HEK293 (cell line): ENCODE results near the gene PLAC8L1.
A peak's percentile ranks its signal among the peaks of the same experiment; 100 is the strongest.
"Not testable (repeated sequence)": the region's sequence is repeated elsewhere in the genome, so short reads cannot be mapped to it uniquely, and the experiment has no call there.

Experiments
- CTCF ChIA-PET: fragments of 350-600 bp; formaldehyde crosslinking; extraction: SDS; loops from one replicate; lab custom pipeline; 2021; ENCODE audit warnings: antibody characterized with exemption; lab: Yijun Ruan, JAX
- POLR2A ChIA-PET: fragments of 300-600 bp; formaldehyde crosslinking; extraction: SDS; loops from one replicate; lab custom pipeline; 2020; ENCODE audit warnings: antibody characterized with exemption, inconsistent platforms; lab: Yijun Ruan, JAX
- H3K27ac ChIP-seq: fragments of 200-500 bp; sonication (Bioruptor generic); 2 replicates; pipeline ENCODE4 v1.5.1; 2014; ENCODE audit warnings: low read depth, low read length, control low read depth, inconsistent platforms; ENCODE audit errors: extremely low read depth
- H3K36me3 ChIP-seq, 2 experiments: fragments of 200-500 bp in 1 of 2; sonication (Bioruptor generic) in 1 of 2; 1 replicate in 1 of 2; 2 replicates in 1 of 2; pipeline ENCODE4 v1.5.1; 2014 to 2017; ENCODE audit warnings: inconsistent platforms in 2 of 2, low read length in 2 of 2; ENCODE audit not compliant: control insufficient read depth in 2 of 2, insufficient read depth in 1 of 2
- H3K4me1 ChIP-seq: fragments of 200-500 bp; sonication (Bioruptor generic); 2 replicates; pipeline ENCODE4 v1.5.1; 2014; ENCODE audit warnings: mild to moderate bottlenecking, low read length, inconsistent platforms; ENCODE audit not compliant: control insufficient read depth, insufficient read depth
- H3K4me3 ChIP-seq: 2 replicates; pipeline ENCODE4 v1.5.1; 2011; ENCODE audit warnings: low read depth, mild to moderate bottlenecking, control low read depth, low read length, moderate library complexity
- H3K9me3 ChIP-seq: fragments of 200-500 bp; sonication (Bioruptor generic); 2 replicates; pipeline ENCODE4 v1.5.1; 2014; ENCODE audit warnings: low read depth, low read length, inconsistent platforms; ENCODE audit not compliant: control insufficient read depth, insufficient read depth
- PRDM1 ChIP-seq: fragments of 450-650 bp; formaldehyde crosslinking; IDR thresholded peaks from 2 replicates; pipeline ENCODE4; 2016; ENCODE audit warnings: missing biosample characterization, missing genetic modification characterization
- SP7 ChIP-seq: fragments of 450-650 bp; formaldehyde crosslinking; IDR thresholded peaks from 2 replicates; pipeline ENCODE4 v1.5.1; 2016; ENCODE audit warnings: missing biosample characterization, missing genetic modification characterization
- ZNF121 ChIP-seq: fragments of 450-650 bp; formaldehyde crosslinking; IDR thresholded peaks from 2 replicates; pipeline ENCODE4 v1.5.1; 2016; ENCODE audit warnings: missing biosample characterization, missing genetic modification characterization
- ZNF140 ChIP-seq: fragments of 450-650 bp; formaldehyde crosslinking; IDR thresholded peaks from 2 replicates; pipeline ENCODE4 v1.5.1; 2016; ENCODE audit warnings: missing biosample characterization, missing genetic modification characterization
- ZNF146 ChIP-seq: fragments of 450-650 bp; formaldehyde crosslinking; IDR thresholded peaks from 2 replicates; pipeline ENCODE4 v1.5.1; 2016; ENCODE audit warnings: missing biosample characterization, missing genetic modification characterization
- ZNF24 ChIP-seq: fragments of 450-650 bp; formaldehyde crosslinking; IDR thresholded peaks from 2 replicates; pipeline ENCODE4 v1.5.1; 2016; ENCODE audit warnings: missing biosample characterization, missing genetic modification characterization
- ZNF292 ChIP-seq: fragments of 450-650 bp; formaldehyde crosslinking; IDR thresholded peaks from 2 replicates; pipeline ENCODE4 v1.5.1; 2016; ENCODE audit warnings: low read depth, missing biosample characterization, missing genetic modification characterization, borderline replicate concordance
- ZNF791 ChIP-seq: fragments of 450-650 bp; formaldehyde crosslinking; IDR thresholded peaks from 2 replicates; pipeline ENCODE4 v1.5.1; 2016; ENCODE audit warnings: missing biosample characterization, missing genetic modification characterization
- ZSCAN23 ChIP-seq: fragments of 450-650 bp; formaldehyde crosslinking; IDR thresholded peaks from 2 replicates; pipeline ENCODE4 v1.5.1; 2016; ENCODE audit warnings: missing biosample characterization, missing genetic modification characterization
- TF ChIP-seq, protein P1 (sequence below): fragments of 450-650 bp; formaldehyde crosslinking; IDR thresholded peaks from 2 replicates; pipeline ENCODE4 v1.5.1; 2016; ENCODE audit warnings: missing biosample characterization, missing genetic modification characterization
- TF ChIP-seq, protein P2 (sequence below): fragments of 450-650 bp; formaldehyde crosslinking; IDR thresholded peaks from 2 replicates; pipeline ENCODE4 v1.5.1; 2016; ENCODE audit warnings: missing biosample characterization, missing genetic modification characterization
- TF ChIP-seq, protein P3 (sequence below): fragments of 450-650 bp; formaldehyde crosslinking; IDR thresholded peaks from 2 replicates; pipeline ENCODE4 v1.5.1; 2016; ENCODE audit warnings: missing biosample characterization, missing genetic modification characterization
- TF ChIP-seq, protein P4 (sequence below): fragments of 450-650 bp; formaldehyde crosslinking; IDR thresholded peaks from 2 replicates; pipeline ENCODE4 v1.5.1; 2016; ENCODE audit warnings: missing biosample characterization, missing genetic modification characterization, borderline replicate concordance

Gene PLAC8L1

DNA sequence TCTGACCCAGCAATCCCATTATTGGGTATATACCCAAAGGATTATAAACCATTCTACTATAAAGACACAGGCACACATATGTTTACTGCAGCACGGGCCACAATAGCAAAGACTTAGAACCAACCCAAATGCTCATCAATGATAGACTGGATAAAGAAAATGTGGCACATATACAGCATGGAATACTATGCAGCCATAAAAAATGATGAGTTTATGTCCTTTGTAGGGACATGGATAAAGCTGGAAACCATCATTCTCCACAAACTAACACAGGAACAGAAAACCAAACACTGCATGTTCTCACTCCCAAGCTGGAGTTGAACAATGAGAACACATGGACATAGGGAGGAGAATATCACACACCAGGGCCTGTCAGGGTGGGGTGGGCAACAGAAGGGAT, 16.1 kb upstream of the PLAC8L1 start:
- H3K4me1 ChIP-seq, POLR2A ChIA-PET, H3K27ac ChIP-seq, H3K9me3 ChIP-seq, H3K4me3 ChIP-seq: not testable (repeated sequence)
- CTCF ChIA-PET, result interaction anchor here (0.8 to 1.5 kb wide), 4 partner anchors 9 to 13 kb away, joined by 3 to 5 read pairs (median 4); no protein-coding TSS in a partner anchor
- H3K36me3 ChIP-seq, result peaks cover 70 to 94% of the 10 kb centered on the region in 2 experiments
- TF ChIP-seq, protein P1, sequence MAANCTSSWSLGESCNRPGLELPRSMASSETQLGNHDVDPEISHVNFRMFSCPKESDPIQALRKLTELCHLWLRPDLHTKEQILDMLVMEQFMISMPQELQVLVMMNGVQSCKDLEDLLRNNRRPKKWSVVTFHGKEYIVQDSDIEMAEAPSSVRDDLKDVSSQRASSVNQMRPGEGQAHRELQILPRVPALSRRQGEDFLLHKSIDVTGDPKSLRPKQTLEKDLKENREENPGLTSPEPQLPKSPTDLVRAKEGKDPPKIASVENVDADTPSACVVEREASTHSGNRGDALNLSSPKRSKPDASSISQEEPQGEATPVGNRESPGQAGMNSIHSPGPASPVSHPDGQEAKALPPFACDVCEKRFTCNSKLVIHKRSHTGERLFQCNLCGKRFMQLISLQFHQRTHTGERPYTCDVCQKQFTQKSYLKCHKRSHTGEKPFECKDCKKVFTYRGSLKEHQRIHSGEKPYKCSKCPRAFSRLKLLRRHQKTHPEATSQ, result 0 out of 2 replicates have a peak, but pooled peaks have one; percentile 38
- peak; percentile 97 for TF ChIP-seq ZNF146
- TF ChIP-seq, all 188 proteins: peak for 2; not testable (repeated sequence) for 186

DNA sequence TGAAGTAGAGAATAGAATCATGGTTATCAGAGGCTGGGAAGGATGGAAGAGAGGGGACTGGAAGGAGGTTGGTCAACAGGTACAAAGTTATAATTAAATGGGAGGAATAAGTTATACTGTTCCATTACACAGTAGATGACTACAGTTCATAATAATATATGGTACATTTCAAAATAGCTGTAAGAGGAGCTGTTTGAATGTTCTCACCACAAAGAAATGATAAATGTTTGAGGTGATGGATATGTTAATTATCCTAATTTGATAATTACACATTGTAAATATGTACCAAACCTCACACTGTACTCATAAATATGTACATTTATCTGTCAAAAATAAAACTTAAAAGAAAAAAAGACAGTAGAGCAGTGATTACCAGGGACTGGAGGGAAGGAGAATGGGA, 12.9 kb upstream of the PLAC8L1 start:
- POLR2A ChIA-PET, result no interaction called here
- Histone ChIP-seq H3K27ac (no peak overlapping the region), H3K36me3 (peaks cover 61 to 87% of the 10 kb centered on the region in 2 experiments), H3K4me3 (no peak overlapping the region), H3K4me1 (no peaks in the 10 kb centered on the region), H3K9me3 (no peaks in the 10 kb centered on the region)
- TF ChIP-seq ZNF292 (tag by site-specific recombination) (no peak), SP7 (tag by site-specific recombination) (peak; percentile 99)
- CTCF ChIA-PET, result interaction anchor here (1.5 kb wide), 1 partner anchor 12 kb away, joined by 8 read pairs; no protein-coding TSS in a partner anchor

DNA sequence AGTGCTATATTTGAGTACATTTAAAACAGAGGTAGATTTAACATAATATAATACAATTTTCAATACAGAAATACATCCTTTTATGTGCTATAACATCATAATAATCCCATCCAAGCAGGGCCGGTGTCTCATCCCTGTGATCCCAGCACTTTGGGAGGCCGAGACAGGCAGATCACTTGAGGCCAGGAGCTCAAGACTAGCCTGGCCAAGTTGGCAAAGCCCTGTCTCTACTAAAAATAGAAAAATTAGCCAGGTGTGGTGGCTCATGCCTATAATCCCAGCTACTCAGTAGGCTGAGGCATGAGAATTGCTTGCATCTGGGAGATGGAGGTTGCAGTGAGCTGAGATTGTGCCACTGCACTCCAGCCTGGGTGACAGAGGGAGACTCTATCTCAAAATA, 11.8 kb upstream of the PLAC8L1 start:
- peaks cover 57 to 87% of the 10 kb centered on the region in 2 experiments for H3K36me3 ChIP-seq
- POLR2A ChIA-PET, result not testable (repeated sequence)
- CTCF ChIA-PET, result interaction anchor here (0.6 to 0.7 kb wide), 2 partner anchors 13 to 1727 kb away, joined by 3 read pairs; no protein-coding TSS in a partner anchor

DNA sequence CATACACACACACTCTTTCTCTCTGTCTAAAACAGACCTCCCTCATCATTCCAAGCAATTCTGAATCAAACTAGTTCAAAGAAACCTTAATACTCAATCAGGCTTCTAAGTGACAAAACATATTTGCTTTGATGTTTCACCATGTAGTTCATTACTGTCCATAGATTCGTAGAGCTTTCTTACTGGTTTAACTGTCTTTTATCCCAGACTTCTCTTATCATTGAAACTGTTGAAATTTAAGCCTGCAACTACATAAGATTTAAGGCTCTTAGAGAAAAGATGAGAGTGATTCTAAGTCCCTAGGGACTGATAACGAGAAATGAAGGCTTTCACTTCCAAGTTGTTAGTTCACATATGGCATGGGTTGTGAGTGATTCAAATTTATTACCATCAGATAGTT, 11.0 kb upstream of the PLAC8L1 start:
- H3K9me3 ChIP-seq, result no peaks in the 10 kb centered on the region
- POLR2A ChIA-PET, result no interaction called here
- no peak for TF ChIP-seq ZNF791 (tag by site-specific recombination)
- TF ChIP-seq, protein P2, sequence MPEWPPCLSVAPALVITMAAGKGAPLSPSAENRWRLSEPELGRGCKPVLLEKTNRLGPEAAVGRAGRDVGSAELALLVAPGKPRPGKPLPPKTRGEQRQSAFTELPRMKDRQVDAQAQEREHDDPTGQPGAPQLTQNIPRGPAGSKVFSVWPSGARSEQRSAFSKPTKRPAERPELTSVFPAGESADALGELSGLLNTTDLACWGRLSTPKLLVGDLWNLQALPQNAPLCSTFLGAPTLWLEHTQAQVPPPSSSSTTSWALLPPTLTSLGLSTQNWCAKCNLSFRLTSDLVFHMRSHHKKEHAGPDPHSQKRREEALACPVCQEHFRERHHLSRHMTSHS (tag by site-specific recombination), result no peak
- TF ChIP-seq ZNF121 (tag by site-specific recombination), result no peak
- TF ChIP-seq, protein P3, sequence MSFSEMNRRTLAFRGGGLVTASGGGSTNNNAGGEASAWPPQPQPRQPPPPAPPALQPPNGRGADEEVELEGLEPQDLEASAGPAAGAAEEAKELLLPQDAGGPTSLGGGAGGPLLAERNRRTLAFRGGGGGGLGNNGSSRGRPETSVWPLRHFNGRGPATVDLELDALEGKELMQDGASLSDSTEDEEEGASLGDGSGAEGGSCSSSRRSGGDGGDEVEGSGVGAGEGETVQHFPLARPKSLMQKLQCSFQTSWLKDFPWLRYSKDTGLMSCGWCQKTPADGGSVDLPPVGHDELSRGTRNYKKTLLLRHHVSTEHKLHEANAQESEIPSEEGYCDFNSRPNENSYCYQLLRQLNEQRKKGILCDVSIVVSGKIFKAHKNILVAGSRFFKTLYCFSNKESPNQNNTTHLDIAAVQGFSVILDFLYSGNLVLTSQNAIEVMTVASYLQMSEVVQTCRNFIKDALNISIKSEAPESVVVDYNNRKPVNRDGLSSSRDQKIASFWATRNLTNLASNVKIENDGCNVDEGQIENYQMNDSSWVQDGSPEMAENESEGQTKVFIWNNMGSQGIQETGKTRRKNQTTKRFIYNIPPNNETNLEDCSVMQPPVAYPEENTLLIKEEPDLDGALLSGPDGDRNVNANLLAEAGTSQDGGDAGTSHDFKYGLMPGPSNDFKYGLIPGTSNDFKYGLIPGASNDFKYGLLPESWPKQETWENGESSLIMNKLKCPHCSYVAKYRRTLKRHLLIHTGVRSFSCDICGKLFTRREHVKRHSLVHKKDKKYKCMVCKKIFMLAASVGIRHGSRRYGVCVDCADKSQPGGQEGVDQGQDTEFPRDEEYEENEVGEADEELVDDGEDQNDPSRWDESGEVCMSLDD (tag by site-specific recombination), result no peak
- TF ChIP-seq, all 188 proteins: peak for 0
- no peaks in the 10 kb centered on the region for H3K4me1 ChIP-seq
- H3K27ac ChIP-seq, result no peak overlapping the region
- H3K4me3 ChIP-seq, result no peak overlapping the region
- CTCF ChIA-PET, result no interaction called here
- peaks cover 49 to 84% of the 10 kb centered on the region in 2 experiments for H3K36me3 ChIP-seq

More for the DNA sequence above, 11.8 kb upstream of the PLAC8L1 start:
- H3K4me1 ChIP-seq, H3K9me3 ChIP-seq, H3K27ac ChIP-seq, H3K4me3 ChIP-seq: not testable (repeated sequence)

DNA sequence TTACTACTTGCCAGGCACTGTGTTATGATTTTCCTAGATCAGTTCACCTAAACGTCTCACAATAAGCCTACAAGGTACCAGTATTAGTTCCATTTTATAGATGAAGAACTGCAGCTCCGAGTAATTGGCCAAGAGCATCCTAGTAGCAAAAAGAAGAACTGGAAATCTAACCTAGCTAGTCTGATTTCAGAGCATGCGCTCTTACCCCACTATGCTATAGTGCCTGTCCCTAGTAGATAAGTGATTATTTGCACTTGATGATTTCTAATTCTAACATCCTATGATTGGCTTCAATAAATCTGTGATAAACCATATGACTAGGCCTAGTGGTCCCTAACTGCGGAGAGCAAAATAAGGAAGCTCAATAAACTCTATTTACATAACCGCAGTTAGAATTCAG, 7.1 kb upstream of the PLAC8L1 start:
- Histone ChIP-seq H3K27ac (no peak overlapping the region), H3K9me3 (no peaks in the 10 kb centered on the region), H3K4me1 (no peaks in the 10 kb centered on the region), H3K4me3 (no peak overlapping the region), H3K36me3 (peaks cover 27 to 45% of the 10 kb centered on the region in 2 experiments)
- CTCF ChIA-PET, result interaction anchor here (0.7 to 1.3 kb wide), 3 partner anchors 48 to 819 kb away, joined by 3 to 6 read pairs (median 4); no protein-coding TSS in a partner anchor
- POLR2A ChIA-PET, result no interaction called here
- TF ChIP-seq ZSCAN23 (tag by site-specific recombination) (no peak), PRDM1 (tag by site-specific recombination) (no peak), ZNF24 (tag by site-specific recombination) (no peak), ZNF140 (tag by site-specific recombination) (no peak)
- TF ChIP-seq, protein P4, sequence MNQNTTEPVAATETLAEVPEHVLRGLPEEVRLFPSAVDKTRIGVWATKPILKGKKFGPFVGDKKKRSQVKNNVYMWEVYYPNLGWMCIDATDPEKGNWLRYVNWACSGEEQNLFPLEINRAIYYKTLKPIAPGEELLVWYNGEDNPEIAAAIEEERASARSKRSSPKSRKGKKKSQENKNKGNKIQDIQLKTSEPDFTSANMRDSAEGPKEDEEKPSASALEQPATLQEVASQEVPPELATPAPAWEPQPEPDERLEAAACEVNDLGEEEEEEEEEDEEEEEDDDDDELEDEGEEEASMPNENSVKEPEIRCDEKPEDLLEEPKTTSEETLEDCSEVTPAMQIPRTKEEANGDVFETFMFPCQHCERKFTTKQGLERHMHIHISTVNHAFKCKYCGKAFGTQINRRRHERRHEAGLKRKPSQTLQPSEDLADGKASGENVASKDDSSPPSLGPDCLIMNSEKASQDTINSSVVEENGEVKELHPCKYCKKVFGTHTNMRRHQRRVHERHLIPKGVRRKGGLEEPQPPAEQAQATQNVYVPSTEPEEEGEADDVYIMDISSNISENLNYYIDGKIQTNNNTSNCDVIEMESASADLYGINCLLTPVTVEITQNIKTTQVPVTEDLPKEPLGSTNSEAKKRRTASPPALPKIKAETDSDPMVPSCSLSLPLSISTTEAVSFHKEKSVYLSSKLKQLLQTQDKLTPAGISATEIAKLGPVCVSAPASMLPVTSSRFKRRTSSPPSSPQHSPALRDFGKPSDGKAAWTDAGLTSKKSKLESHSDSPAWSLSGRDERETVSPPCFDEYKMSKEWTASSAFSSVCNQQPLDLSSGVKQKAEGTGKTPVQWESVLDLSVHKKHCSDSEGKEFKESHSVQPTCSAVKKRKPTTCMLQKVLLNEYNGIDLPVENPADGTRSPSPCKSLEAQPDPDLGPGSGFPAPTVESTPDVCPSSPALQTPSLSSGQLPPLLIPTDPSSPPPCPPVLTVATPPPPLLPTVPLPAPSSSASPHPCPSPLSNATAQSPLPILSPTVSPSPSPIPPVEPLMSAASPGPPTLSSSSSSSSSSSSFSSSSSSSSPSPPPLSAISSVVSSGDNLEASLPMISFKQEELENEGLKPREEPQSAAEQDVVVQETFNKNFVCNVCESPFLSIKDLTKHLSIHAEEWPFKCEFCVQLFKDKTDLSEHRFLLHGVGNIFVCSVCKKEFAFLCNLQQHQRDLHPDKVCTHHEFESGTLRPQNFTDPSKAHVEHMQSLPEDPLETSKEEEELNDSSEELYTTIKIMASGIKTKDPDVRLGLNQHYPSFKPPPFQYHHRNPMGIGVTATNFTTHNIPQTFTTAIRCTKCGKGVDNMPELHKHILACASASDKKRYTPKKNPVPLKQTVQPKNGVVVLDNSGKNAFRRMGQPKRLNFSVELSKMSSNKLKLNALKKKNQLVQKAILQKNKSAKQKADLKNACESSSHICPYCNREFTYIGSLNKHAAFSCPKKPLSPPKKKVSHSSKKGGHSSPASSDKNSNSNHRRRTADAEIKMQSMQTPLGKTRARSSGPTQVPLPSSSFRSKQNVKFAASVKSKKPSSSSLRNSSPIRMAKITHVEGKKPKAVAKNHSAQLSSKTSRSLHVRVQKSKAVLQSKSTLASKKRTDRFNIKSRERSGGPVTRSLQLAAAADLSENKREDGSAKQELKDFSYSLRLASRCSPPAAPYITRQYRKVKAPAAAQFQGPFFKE (tag by site-specific recombination), result no peak
